LNCAP (cell line): Measurements from ENCODE around the gene BRD4.

Experiments
- CTCF ChIP-seq: fragments of 450-650 bp; IDR thresholded peaks from 2 replicates; pipeline ENCODE4 v1.5.1; 2017; ENCODE audit warnings: mild to moderate bottlenecking

Gene BRD4

DNA sequence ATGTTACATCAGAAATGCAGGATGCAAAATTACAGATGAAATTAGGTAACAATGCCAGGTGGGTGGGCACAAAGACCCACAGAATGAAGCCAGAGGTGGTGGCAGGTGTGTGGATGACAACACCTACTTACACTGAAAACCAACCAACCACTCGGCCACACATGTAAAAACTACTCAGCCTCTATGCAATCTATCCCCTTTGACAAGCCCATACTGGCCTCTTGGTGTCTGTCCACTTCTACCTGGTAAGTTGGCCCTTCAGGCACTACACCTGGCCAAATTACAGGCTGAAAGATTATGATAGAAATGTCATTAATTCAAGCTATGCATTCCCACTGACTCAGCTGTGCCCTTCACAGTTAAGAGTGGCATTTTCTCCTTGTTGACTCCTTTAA is 50.0 kb downstream of the BRD4 start:
- no peak for TF ChIP-seq CTCF

- TF ChIP-seq CTCF: 0 out of 2 replicates have a peak, but pooled peaks have one; percentile 21
Measured at GRCh38 chr19:15280915-15281683, 51.2 kb downstream of the BRD4 start.

DNA sequence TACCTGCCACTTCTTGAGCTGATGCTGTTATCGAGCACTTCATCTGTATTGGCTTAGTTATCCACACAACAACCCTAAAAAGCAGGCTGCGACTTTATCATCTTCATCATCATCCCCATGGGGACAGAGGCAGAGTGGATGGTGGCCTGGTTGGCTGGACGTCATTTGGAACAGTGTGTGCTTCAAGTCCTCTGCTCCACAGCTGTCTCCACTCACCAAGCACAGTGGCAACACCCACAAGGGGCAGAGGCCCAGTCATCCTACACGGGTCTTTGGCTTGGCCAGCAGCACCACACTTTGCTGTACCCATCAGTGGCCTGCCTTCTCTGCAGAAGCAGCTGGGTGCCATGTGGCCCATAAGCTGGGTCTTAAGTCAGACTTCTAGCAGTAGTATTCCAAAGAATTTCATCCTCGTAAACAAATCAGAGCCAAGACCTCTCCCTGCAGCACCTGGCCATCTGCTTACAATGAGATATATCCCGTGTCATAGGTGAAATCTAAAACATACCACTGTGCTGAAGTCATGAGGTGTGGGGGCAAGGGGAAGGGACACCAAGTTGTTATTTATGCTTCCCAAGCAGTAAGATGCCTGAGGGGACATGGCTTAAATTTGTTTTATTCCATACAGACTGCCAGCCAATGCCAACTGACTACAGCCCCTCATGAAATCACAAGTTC is 52.2 kb downstream of the BRD4 start:
- no peak for TF ChIP-seq CTCF

DNA sequence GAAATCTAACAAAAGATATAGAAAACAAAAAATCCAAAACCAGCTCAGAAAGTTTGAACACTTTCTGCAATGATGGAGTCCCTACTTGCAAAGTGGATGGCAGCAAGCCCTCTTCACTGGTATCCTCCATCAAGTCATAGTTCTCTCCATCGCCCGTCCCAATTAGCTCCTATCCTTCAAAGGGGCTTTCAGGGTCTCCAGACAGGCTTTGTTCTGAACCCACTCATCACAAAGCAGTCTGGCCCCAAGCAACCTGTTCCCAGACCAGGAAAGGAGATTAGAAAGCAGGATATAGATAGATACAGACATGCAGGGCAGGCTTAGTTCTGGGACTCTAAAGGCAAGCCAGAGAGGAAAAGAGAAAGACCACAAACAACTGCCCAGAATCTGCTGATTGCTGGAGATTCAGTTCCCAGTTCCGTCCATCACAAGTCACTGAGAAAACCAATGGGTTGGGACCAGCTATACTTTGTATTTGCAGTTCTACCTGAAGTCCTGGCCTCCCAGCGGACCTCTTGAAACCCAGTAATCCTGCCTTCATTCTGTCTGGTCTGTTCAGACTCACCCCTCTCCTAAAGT is 52.9 kb downstream of the BRD4 start:
- no peak for TF ChIP-seq CTCF

DNA sequence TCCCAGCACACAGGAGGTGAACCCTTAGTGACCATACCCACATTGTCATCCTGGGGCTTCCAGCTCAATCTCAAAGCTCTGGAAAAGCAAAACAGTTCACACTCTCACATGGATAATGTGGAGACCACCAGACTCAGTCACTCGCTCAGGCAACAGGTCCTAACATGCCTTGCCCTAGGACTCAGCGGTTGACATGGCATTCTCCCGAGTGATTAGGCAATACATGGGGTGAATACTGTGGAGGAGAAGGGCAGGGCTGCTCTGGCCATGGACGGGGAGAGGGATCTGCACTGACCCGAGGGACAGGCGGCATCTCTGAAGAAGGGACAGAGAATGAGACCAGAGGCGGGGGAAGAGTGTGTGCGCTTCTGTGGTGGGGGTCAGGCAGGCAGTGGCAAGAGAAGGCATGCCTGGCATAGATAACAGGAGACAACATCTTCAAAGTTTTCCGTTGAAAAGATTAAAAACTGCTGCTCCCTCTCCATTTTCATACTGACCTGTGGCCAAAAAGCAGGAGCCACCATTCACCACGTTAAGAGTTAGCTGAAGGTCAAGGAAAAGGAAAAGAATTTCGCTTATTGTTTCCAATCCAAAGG is 55.6 kb downstream of the BRD4 start:
- TF ChIP-seq CTCF: no peak

- no peak for TF ChIP-seq CTCF
Measured at GRCh38 chr19:15274477-15274876, 57.9 kb downstream of the BRD4 start.

DNA sequence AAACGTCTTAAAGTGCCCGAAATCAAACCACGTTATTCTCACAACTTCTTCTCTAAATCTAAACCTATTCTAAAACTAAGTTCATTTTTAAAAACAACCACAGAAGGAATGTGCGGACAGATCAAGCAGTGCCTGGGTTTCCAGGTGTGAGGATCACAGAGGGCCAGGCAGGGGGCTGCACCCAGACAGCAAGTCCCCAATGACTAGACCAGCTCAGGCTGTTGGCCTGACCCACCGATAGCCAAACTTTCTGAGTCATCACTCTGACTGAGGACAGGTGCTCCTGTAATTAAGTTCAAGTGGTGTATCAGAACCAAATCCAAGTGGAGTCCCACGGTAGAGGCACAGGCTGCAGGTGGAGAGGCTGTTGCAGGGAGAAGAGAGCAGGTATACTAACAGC is 62.5 kb downstream of the BRD4 start:
- no peak for TF ChIP-seq CTCF
